IMR-90 (cell line): ENCODE data around the gene ASAP2. TPM values are rescaled to one million over a fixed set of nuclear protein-coding genes. Genes with fewer than 3 reads are reported as not detected.
A peak's percentile ranks its signal among the peaks of the same experiment; 100 is the strongest.

ENCODE experiments used
- ATAC-seq: fragments of 200-7000 bp; cut with Tn5 transposase; 2 replicates; pipeline ENCODE4 v1.9.1; 2020; ENCODE audit warnings: low read depth, mild to moderate bottlenecking, moderate library complexity
- BruUV-seq: library from RNA; stranded (reverse); fragments of 400-500 nt; replicated peaks from 2 replicates; lab custom pipeline; 2021; lab: Mats Ljungman, UMichigan
- CTCF ChIA-PET: fragments of 300-600 bp; formaldehyde crosslinking; extraction: SDS; loops from one replicate; lab custom pipeline; 2021; ENCODE audit warnings: antibody characterized with exemption; lab: Yijun Ruan, JAX
- POLR2A ChIA-PET: fragments of 300-600 bp; sonication (Branson Sonifier 250); formaldehyde crosslinking; loops from one replicate; lab custom pipeline; 2022; ENCODE audit warnings: antibody characterized with exemption; ENCODE audit not compliant: unreplicated experiment; lab: Charles Lee
- DNase-seq: peaks from one replicate; pipeline ENCODE4 v3.0.0; 2013
- H2AFZ ChIP-seq: replicated peaks from 2 replicates; pipeline ENCODE3; 2013; ENCODE audit warnings: low read length, mild to moderate bottlenecking; ENCODE audit not compliant: poor library complexity
- H2AK5ac ChIP-seq: 2 replicates; pipeline ENCODE4 v1.6.1; 2013; ENCODE audit warnings: low read depth, low read length, inconsistent platforms
- H2AK9ac ChIP-seq: replicated peaks from 2 replicates; pipeline ENCODE3; 2013; ENCODE audit warnings: mild to moderate bottlenecking, low read depth, low read length, moderate library complexity; ENCODE audit not compliant: poor library complexity
- H2BK120ac ChIP-seq: 2 replicates; pipeline ENCODE4 v1.6.1; 2013; ENCODE audit warnings: low read depth, low read length, inconsistent platforms
- H2BK15ac ChIP-seq: 3 replicates; pipeline ENCODE4 v1.6.1; 2013; ENCODE audit warnings: low read depth, low read length, inconsistent platforms
- H2BK20ac ChIP-seq: 2 replicates; pipeline ENCODE4 v1.6.1; 2013; ENCODE audit warnings: low read depth, mild to moderate bottlenecking, inconsistent platforms, low read length, moderate library complexity
- H2BK5ac ChIP-seq: 2 replicates; pipeline ENCODE4 v1.6.1; 2013; ENCODE audit warnings: mild to moderate bottlenecking, low read depth, low read length, inconsistent platforms; ENCODE audit not compliant: poor library complexity, severe bottlenecking
- H3K14ac ChIP-seq: replicated peaks from 2 replicates; pipeline ENCODE4 v1.6.1; 2013; ENCODE audit warnings: low read depth, low read length, inconsistent platforms
- H3K18ac ChIP-seq: 2 replicates; pipeline ENCODE4 v1.6.1; 2013; ENCODE audit warnings: low read depth, low read length, control low read depth
- H3K23ac ChIP-seq: 2 replicates; pipeline ENCODE4 v1.6.1; 2013; ENCODE audit warnings: low read depth, low read length, inconsistent platforms
- H3K27ac ChIP-seq: 2 replicates; pipeline ENCODE4 v1.5.1; 2013; ENCODE audit warnings: mild to moderate bottlenecking, control low read depth, low read length; ENCODE audit not compliant: insufficient read depth
- H3K27me3 ChIP-seq: 2 replicates; pipeline ENCODE4 v1.6.1; 2013; ENCODE audit warnings: low read length; ENCODE audit not compliant: control insufficient read depth, insufficient read depth
- H3K36me3 ChIP-seq: 2 replicates; pipeline ENCODE4 v1.6.1; 2013; ENCODE audit warnings: low read length, mixed read lengths; ENCODE audit not compliant: control insufficient read depth, insufficient read depth
- H3K4ac ChIP-seq: 2 replicates; pipeline ENCODE4 v1.6.1; 2013; ENCODE audit warnings: low read depth, low read length, inconsistent platforms
- H3K4me1 ChIP-seq: 2 replicates; pipeline ENCODE4 v1.6.1; 2013; ENCODE audit warnings: low read length, mixed read lengths; ENCODE audit not compliant: control insufficient read depth, insufficient read depth
- H3K4me2 ChIP-seq: 2 replicates; pipeline ENCODE4 v1.6.1; 2013; ENCODE audit warnings: low read depth, mild to moderate bottlenecking, control low read depth, low read length, moderate library complexity
- H3K4me3 ChIP-seq: 2 replicates; pipeline ENCODE4 v1.5.1; 2013; ENCODE audit warnings: low read depth, mild to moderate bottlenecking, control low read depth, low read length, moderate library complexity; ENCODE audit not compliant: insufficient read depth
- H3K56ac ChIP-seq: 2 replicates; pipeline ENCODE4 v1.6.1; 2013; ENCODE audit warnings: low read length, inconsistent platforms; ENCODE audit not compliant: insufficient read depth; ENCODE audit errors: extremely low read depth
- H3K79me1 ChIP-seq, 2 experiments: 2 replicates each; pipeline ENCODE4 v1.6.1; 2013; ENCODE audit warnings: low read length in 2 of 2, inconsistent platforms in 1 of 2, low read depth in 1 of 2
- H3K9ac ChIP-seq: 2 replicates; pipeline ENCODE4 v1.6.1; 2013; ENCODE audit warnings: low read depth, low read length, control low read depth
- H3K9me1 ChIP-seq: 2 replicates; pipeline ENCODE4 v1.6.1; 2013; ENCODE audit warnings: low read length, inconsistent platforms; ENCODE audit not compliant: insufficient read depth
- H3K9me3 ChIP-seq: 2 replicates; pipeline ENCODE4 v1.6.1; 2013; ENCODE audit warnings: low read length; ENCODE audit not compliant: control insufficient read depth, insufficient read depth
- H4K20me1 ChIP-seq: 2 replicates; pipeline ENCODE4 v1.6.1; 2013; ENCODE audit warnings: low read length, inconsistent platforms; ENCODE audit not compliant: insufficient read depth
- H4K5ac ChIP-seq: 2 replicates; pipeline ENCODE4 v1.6.1; 2013; ENCODE audit warnings: mild to moderate bottlenecking, low read depth, low read length, control low read depth
- H4K8ac ChIP-seq, 2 experiments: 2 replicates each; pipeline ENCODE4 v1.6.1; 2013; ENCODE audit warnings: low read depth in 2 of 2, low read length in 2 of 2, control low read depth in 1 of 2, inconsistent platforms in 1 of 2
- H4K91ac ChIP-seq: 2 replicates; pipeline ENCODE4 v1.6.1; 2013; ENCODE audit warnings: low read depth, low read length, inconsistent platforms; ENCODE audit not compliant: insufficient read depth
- BHLHE40 ChIP-seq: fragments of 150-350 bp; IDR thresholded peaks from 2 replicates; pipeline ENCODE4 v1.6.1; 2016; ENCODE audit warnings: mild to moderate bottlenecking, low read depth, low read length
- CEBPB ChIP-seq: IDR thresholded peaks from 2 replicates; pipeline ENCODE4 v1.6.1; 2012; ENCODE audit warnings: low read depth, low read length, improper control_type of control experiment
- CHD1 ChIP-seq: IDR thresholded peaks from 2 replicates; pipeline ENCODE4 v1.6.1; 2012; ENCODE audit warnings: low read depth, low read length, improper control_type of control experiment
- CTCF ChIP-seq: conservative IDR thresholded peaks from 2 replicates; pipeline ENCODE4 v1.5.1; 2012; ENCODE audit warnings: mild to moderate bottlenecking, low read depth, low read length, improper control_type of control experiment
- ELK1 ChIP-seq: fragments of 150-350 bp; IDR thresholded peaks from 2 replicates; pipeline ENCODE4 v1.6.1; 2016; ENCODE audit warnings: low read depth, mild to moderate bottlenecking, low read length, moderate library complexity, borderline replicate concordance
- FOS ChIP-seq: fragments of 150-350 bp; IDR thresholded peaks from 2 replicates; pipeline ENCODE4 v1.6.1; 2016; ENCODE audit warnings: low read depth, low read length
- MAFK ChIP-seq: IDR thresholded peaks from 2 replicates; pipeline ENCODE4 v1.6.1; 2012; ENCODE audit warnings: low read depth, low read length, improper control_type of control experiment
- MAZ ChIP-seq: IDR thresholded peaks from 2 replicates; pipeline ENCODE4 v1.6.1; 2012; ENCODE audit warnings: low read depth, mild to moderate bottlenecking, low read length, improper control_type of control experiment, moderate library complexity, borderline replicate concordance
- MXI1 ChIP-seq: IDR thresholded peaks from 2 replicates; pipeline ENCODE4 v1.6.1; 2012; ENCODE audit warnings: low read depth, mild to moderate bottlenecking, low read length, moderate library complexity, borderline replicate concordance
- POLR2A ChIP-seq: IDR thresholded peaks from 2 replicates; pipeline ENCODE4 v1.6.1; 2012; ENCODE audit warnings: mild to moderate bottlenecking, low read depth, low read length
- RAD21 ChIP-seq: IDR thresholded peaks from 2 replicates; pipeline ENCODE4 v1.6.1; 2012; ENCODE audit warnings: low read length, improper control_type of control experiment
- RCOR1 ChIP-seq: IDR thresholded peaks from 2 replicates; pipeline ENCODE4 v1.6.1; 2012; ENCODE audit warnings: mild to moderate bottlenecking, low read length, improper control_type of control experiment; ENCODE audit not compliant: insufficient replicate concordance
- RFX5 ChIP-seq: IDR thresholded peaks from 2 replicates; pipeline ENCODE4 v1.8.0; 2012; ENCODE audit warnings: low read depth, mild to moderate bottlenecking, low read length, moderate library complexity
- SMC3 ChIP-seq: fragments of 150-350 bp; IDR thresholded peaks from 2 replicates; pipeline ENCODE4 v1.6.1; 2016; ENCODE audit warnings: low read depth, mild to moderate bottlenecking, antibody characterized with exemption, low read length, moderate library complexity
- USF2 ChIP-seq: fragments of 150-350 bp; IDR thresholded peaks from 2 replicates; pipeline ENCODE4 v1.6.1; 2017; ENCODE audit warnings: mild to moderate bottlenecking, antibody characterized with exemption, low read length, low read depth
- WGBS, 2 experiments: methylation state at CpG; one replicate each; pipeline versions ENCODE4 v1.1.5 to v1.1.7; 2013; ENCODE audit warnings: missing lambda C conversion rate in 2 of 2; ENCODE audit not compliant: insufficient read length in 1 of 2; ENCODE audit errors: extremely low coverage in 2 of 2; 5-methylcytosine and 5-hydroxymethylcytosine counted together
- dilution Hi-C: fragments of 300-500 bp; cut with HindIII; formaldehyde crosslinking; loops from one replicate; pipeline ENCODE4 v1.14.3; 2018; ENCODE audit warnings: low sequenced_read_pairs; ENCODE audit not compliant: unreplicated experiment
- in situ Hi-C: fragments of 300-500 bp; cut with MboI; formaldehyde crosslinking; loops from 3 replicates; pipeline ENCODE4 v1.14.3; 2019; ENCODE audit warnings: low sequenced_read_pairs, inconsistent platforms, mixed read lengths
- intact Hi-C: fragments of 100-400 bp; cut with micrococcal nuclease; formaldehyde crosslinking; loops from 2 replicates; pipeline ENCODE4 v1.10.0; 2022
- polyA plus RNA-seq, 3 experiments: library from polyadenylated mRNA; depleted of rRNA; stranded (reverse); fragments of >200 nt; gene quantifications; 2 replicates each; pipeline ENCODE4 v1.2.3, GENCODE V29; 2012; ENCODE audit warnings: low replicate concordance in 1 of 3
- total RNA-seq: library from RNA; depleted of rRNA; stranded (reverse); fragments of >200 nt; gene quantifications from 2 replicates; pipeline ENCODE4 v1.2.3, GENCODE V29; 2012

ASAP2 gene
- total and polyA plus RNA-seq, 2 of the 4 experiments (the other 2 are of a cell fraction) = 19.7 to 28.1 TPM

- POLR2A ChIA-PET = interaction anchor here (0.6 kb wide), 1 partner anchor 106 kb away, joined by 16 read pairs; no protein-coding TSS in a partner anchor
- in situ Hi-C loops = no loop called here
- H3K23ac ChIP-seq = no peak overlapping the region
- H3K18ac ChIP-seq = no peak overlapping the region
- no peaks in the 10 kb centered on the region for H3K9me3 ChIP-seq
- WGBS, 2 experiments = 94% methylated on average over 4 of the region's 7 CpGs; no CpG with 5 or more reads in 1 of the 2 experiments
- H3K4ac ChIP-seq = no peak overlapping the region
- H2BK20ac ChIP-seq = no peak overlapping the region
- no peak overlapping the region for H2BK15ac ChIP-seq
- H4K20me1 ChIP-seq = peaks cover 37% of the 10 kb centered on the region
- H3K36me3 ChIP-seq = peaks cover 8% of the 10 kb centered on the region
- H3K27ac ChIP-seq = peak overlapping the region; percentile 44; the same call in 1 of the 2 replicates
- no peaks in the 10 kb centered on the region for H3K27me3 ChIP-seq
- ATAC-seq (no peak), DNase-seq (no peak)
- no peak overlapping the region for H4K91ac ChIP-seq
- no peak overlapping the region for H2AK5ac ChIP-seq
- H4K8ac ChIP-seq = no peak overlapping the region
- peaks cover 58 to 85% of the 10 kb centered on the region in 2 experiments for H3K79me1 ChIP-seq
- no peak overlapping the region for H3K56ac ChIP-seq
- H2AK9ac ChIP-seq = no peak overlapping the region
- no peak overlapping the region for H3K4me3 ChIP-seq
- H3K9me1 ChIP-seq = peaks cover 28% of the 10 kb centered on the region
- no peak overlapping the region for H3K9ac ChIP-seq
- no TSS peak for BruUV-seq
- H2BK120ac ChIP-seq = no peak overlapping the region
- no peak overlapping the region for H2BK5ac ChIP-seq
- H2AFZ ChIP-seq = no peak overlapping the region
- H4K5ac ChIP-seq = no peak overlapping the region
- H3K4me2 ChIP-seq = no peak overlapping the region
- intact Hi-C loops = no loop called here
- no peak overlapping the region for H3K14ac ChIP-seq
- TF ChIP-seq RCOR1 (no peak), CEBPB (no peak), CHD1 (no peak), MXI1 (no peak), POLR2A (no peak), FOS (no peak), BHLHE40 (no peak), MAFK (no peak), USF2 (no peak), CTCF (no peak), RFX5 (no peak), ELK1 (no peak), RAD21 (no peak), SMC3 (no peak), MAZ (no peak)
- CTCF ChIA-PET = interaction anchor here (1.3 kb wide), 1 partner anchor 9 kb away, joined by 5 read pairs; no protein-coding TSS in a partner anchor
- no peaks in the 10 kb centered on the region; the same call in 1 of the 2 replicates for H3K4me1 ChIP-seq
- dilution Hi-C loops = no loop called here
These were observed 91.2 kb downstream of the ASAP2 start for GRCh38 chr2:9297807-9298206.
